ENCODE measurements around the gene EDIL3. TPM values are rescaled to one million over a fixed set of nuclear protein-coding genes. Genes with fewer than 3 reads are reported as not detected.

The EDIL3 gene
- total and polyA plus RNA-seq, 2 of the 8 experiments (the other 6 are each of a cell fraction or from before 2014, with no cell fraction given), result 14.7 to 47.2 TPM

DNA sequence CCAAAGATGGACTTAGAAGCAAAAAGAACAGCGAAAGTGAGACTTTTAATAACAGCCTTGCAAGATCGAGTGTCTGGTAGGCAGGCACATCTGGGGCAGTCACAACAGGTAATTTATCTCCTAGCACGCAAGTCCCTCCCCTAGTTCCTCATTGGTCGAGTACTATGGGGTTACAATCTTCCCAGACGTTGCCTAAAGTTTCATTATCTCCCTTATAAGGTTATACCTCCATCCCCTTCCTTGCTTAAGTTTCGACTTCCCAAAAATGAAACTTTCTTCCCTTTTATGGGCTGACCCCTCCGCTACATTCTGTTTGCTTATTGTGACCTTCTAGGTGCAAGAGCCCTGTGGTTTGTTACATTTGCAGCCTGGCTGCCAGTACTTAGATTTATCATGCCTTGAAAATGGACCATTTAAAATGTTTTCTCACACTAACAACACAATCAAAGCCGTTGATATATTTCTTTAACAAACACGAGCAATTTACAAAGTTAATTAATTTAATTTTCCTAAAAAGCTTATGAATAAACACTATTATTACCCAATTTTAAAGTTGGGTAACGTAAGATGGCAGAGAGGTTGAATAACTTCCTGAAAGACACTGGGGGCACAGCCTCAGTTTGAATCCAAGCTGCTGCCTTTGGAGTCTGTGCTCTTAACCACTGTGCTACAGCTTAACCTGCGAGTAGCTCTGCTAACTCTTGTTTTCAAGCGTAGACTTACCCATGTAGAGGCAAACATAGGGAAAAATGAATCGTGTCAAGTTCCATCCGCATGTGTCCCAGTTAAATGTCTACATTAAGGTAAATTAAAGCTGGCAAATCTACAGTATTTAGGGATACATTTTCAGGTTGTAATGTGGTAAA, 91.7 kb downstream of the EDIL3 start:
- no peak overlapping the region for H2AFZ ChIP-seq (ENCODE audit: low read length)
- no peak overlapping the region for H3K27ac ChIP-seq (ENCODE audit: low read depth, low read length)
- DNase-seq (ENCODE audit: low read depth in 1 of 2, low spot score in 2 of 2), result no peak
- H2BK5ac ChIP-seq (ENCODE audit: low read depth, low read length), result no peak overlapping the region; the same call in 1 of the 2 replicates
- ChIA-PET CTCF (ENCODE audit: partially characterized antibody) (interaction anchor here (1.2 kb wide), 1 partner anchor 366 kb away, joined by 3 read pairs; no protein-coding TSS in a partner anchor), POLR2A (ENCODE audit: partially characterized antibody) (no interaction called here)
- no peaks in the 10 kb centered on the region for H4K20me1 ChIP-seq (replicated peaks in 1 of 2; ENCODE audit: control insufficient read depth in 1 of 2, insufficient read depth in 2 of 2, low read length in 2 of 2)
- H2BK15ac ChIP-seq (ENCODE audit: low read length), result no peak overlapping the region
- H3K36me3 ChIP-seq (ENCODE audit: control insufficient read depth in 2 of 4, insufficient read depth in 4 of 4, low read length in 3 of 4), result no peaks in the 10 kb centered on the region
- H3K27me3 ChIP-seq (replicated peaks in 1 of 4; ENCODE audit: control insufficient read depth in 3 of 4, extremely low read depth in 1 of 4, insufficient read depth in 3 of 4, low read length in 3 of 4), result no peaks in the 10 kb centered on the region
- peaks cover 0 to 2% of the 10 kb centered on the region in 2 experiments; a peak in 1 of 4 replicates for H3K79me2 ChIP-seq (ENCODE audit: control insufficient read depth in 1 of 2, insufficient read depth in 2 of 2, low read length in 2 of 2)
- H3K56ac ChIP-seq (replicated peaks; ENCODE audit: insufficient read length, low read depth, low read length), result no peak overlapping the region
- WGBS, 2 experiments (ENCODE audit: extremely low coverage in 1 of 2, insufficient coverage in 1 of 2, insufficient read length in 1 of 2, insufficient replicate concordance in 2 of 2, low coverage in 1 of 2, low lambda C conversion rate in 2 of 2, missing lambda C conversion rate in 1 of 2), result 89% methylated on average over 14 of the region's 14 CpGs; no CpG with 5 or more reads in 1 of the 2 experiments
- no peak overlapping the region for H2AK5ac ChIP-seq (ENCODE audit: low read depth, low read length)
- no peak overlapping the region for H3K14ac ChIP-seq (ENCODE audit: insufficient read length)
- H3K4me2 ChIP-seq (ENCODE audit: insufficient read depth in 1 of 2, low read depth in 2 of 2, low read length in 2 of 2), result no peak overlapping the region
- no peak overlapping the region for H2BK20ac ChIP-seq (ENCODE audit: low read length)
- no peak for FAIRE-seq
- no peak overlapping the region for H3K9ac ChIP-seq (replicated peaks in 1 of 4; ENCODE audit: extremely low read depth in 1 of 4, low read depth in 3 of 4, low read length in 3 of 4)
- no peak overlapping the region for H3K23ac ChIP-seq (ENCODE audit: insufficient read length)
- TF ChIP-seq PHF8 (conservative IDR thresholded peaks at IDR 0.05; ENCODE audit: low read depth, low read length), result no peak
- TF ChIP-seq POU5F1 (IDR thresholded peaks at IDR 0.05; ENCODE audit: low read depth, low read length), result no peak
- TF ChIP-seq HDAC2 (IDR thresholded peaks at IDR 0.05; ENCODE audit: borderline replicate concordance in 1 of 2, low read depth in 2 of 2, low read length in 2 of 2), result no peak
- TF ChIP-seq SRF (IDR thresholded peaks at IDR 0.05; ENCODE audit: low read depth, low read length), result peak; percentile 22; the same call in 1 of the 2 replicates
- H3K79me1 ChIP-seq (ENCODE audit: low read depth, low read length), result no peaks in the 10 kb centered on the region
- H3K23me2 ChIP-seq (ENCODE audit: low read depth, low read length), result no peaks in the 10 kb centered on the region
- H4K8ac ChIP-seq (ENCODE audit: extremely low read depth, insufficient read depth, low read length), result no peak overlapping the region
- H2BK120ac ChIP-seq (replicated peaks; ENCODE audit: low read depth, low read length), result no peak overlapping the region
- H3K4me3 ChIP-seq (ENCODE audit: extremely low read depth in 1 of 4, insufficient read depth in 2 of 4, low read depth in 3 of 4, low read length in 4 of 4), result no peak overlapping the region
- H4K91ac ChIP-seq (replicated peaks; ENCODE audit: insufficient read length, low read length), result no peak overlapping the region
- no peak overlapping the region for H3K4ac ChIP-seq (replicated peaks; ENCODE audit: insufficient read length, low read depth, low read length)
- H3K18ac ChIP-seq (ENCODE audit: extremely low read depth, low read length), result no peak overlapping the region
- H4K5ac ChIP-seq (ENCODE audit: insufficient read length, low read depth, low read length), result no peak overlapping the region
- peaks cover 0 to 4% (median 1%) of the 10 kb centered on the region in 4 experiments; a peak in 6 of 7 replicates for H3K4me1 ChIP-seq (replicated peaks in 1 of 4; ENCODE audit: control insufficient read depth in 3 of 4, insufficient read depth in 4 of 4, low read length in 3 of 4)
- no peak overlapping the region for H2BK12ac ChIP-seq (ENCODE audit: low read depth, low read length)
- no peaks in the 10 kb centered on the region for H3K9me3 ChIP-seq (ENCODE audit: insufficient read depth in 2 of 2, low read depth in 1 of 2, low read length in 1 of 2)

Data from H1 (cell line).